GM18858 (cell line): ENCODE measurements around the gene DGKD.

Experiments used
- ATAC-seq: cut with Tn5 transposase; IDR thresholded peaks from one replicate; pipeline ENCODE4 v1.9.1; 2021; ENCODE audit not compliant: unreplicated experiment

DGKD gene

GRCh38 chr2:233489666-233490065 lies 135.4 kb downstream of the DGKD start:
- no peak for ATAC-seq

- no peak for ATAC-seq
Measured at GRCh38 chr2:233490831-233491230, 136.5 kb downstream of the DGKD start.

- no peak for ATAC-seq
Measured at GRCh38 chr2:233491326-233491725, 137.0 kb downstream of the DGKD start.

- no peak for ATAC-seq
Measured at GRCh38 chr2:233492078-233492477, 137.8 kb downstream of the DGKD start.

GRCh38 chr2:233492751-233493150 lies 138.5 kb downstream of the DGKD start:
- no peak for ATAC-seq

GRCh38 chr2:233495503-233496496 lies 141.5 kb downstream of the DGKD start:
- ATAC-seq, result no peak

GRCh38 chr2:233497692-233498091 lies 143.4 kb downstream of the DGKD start:
- no peak for ATAC-seq

- ATAC-seq, result no peak
Measured at GRCh38 chr2:233498126-233498525, 143.8 kb downstream of the DGKD start.

- no peak for ATAC-seq
Measured at GRCh38 chr2:233499928-233500327, 145.6 kb downstream of the DGKD start.

GRCh38 chr2:233501198-233502076 lies 147.1 kb downstream of the DGKD start:
- no peak for ATAC-seq

- ATAC-seq, result no peak
Measured at GRCh38 chr2:233503481-233503880, 149.2 kb downstream of the DGKD start.

- ATAC-seq, result no peak
Measured at GRCh38 chr2:233503947-233504637, 149.8 kb downstream of the DGKD start.

GRCh38 chr2:233513953-233514655 lies 159.8 kb downstream of the DGKD start:
- no peak for ATAC-seq

GRCh38 chr2:233519787-233520611 lies 165.7 kb downstream of the DGKD start:
- ATAC-seq, result peak; percentile 83
